H7 (cell line): ENCODE measurements around the gene SEC24C. TPM values are rescaled to one million over a fixed set of nuclear protein-coding genes. Genes with fewer than 3 reads are reported as not detected.
A peak's percentile ranks its signal among the peaks of the same experiment; 100 is the strongest.
"Not testable (repeated sequence)": the region's sequence is repeated elsewhere in the genome, so short reads cannot be mapped to it uniquely, and the experiment has no call there.

Experiments
- DNase-seq: peaks from one replicate; pipeline ENCODE4 v3.0.0; 2012
- H3K27me3 ChIP-seq: 2 replicates; pipeline ENCODE4 v1.6.0; 2011; ENCODE audit warnings: mild to moderate bottlenecking, low read length; ENCODE audit not compliant: control insufficient read depth, insufficient read depth
- H3K36me3 ChIP-seq: replicated peaks from 2 replicates; pipeline ENCODE4 v1.5.1; 2011; ENCODE audit warnings: low read length; ENCODE audit not compliant: control insufficient read depth, insufficient read depth
- H3K4me3 ChIP-seq: 2 replicates; pipeline ENCODE4 v1.5.1; 2011; ENCODE audit warnings: low read depth, mild to moderate bottlenecking, control low read depth, low read length, moderate library complexity; ENCODE audit not compliant: insufficient read depth
- total RNA-seq: library from RNA; depleted of rRNA; stranded (reverse); fragments of >200 nt; shearing (Covaris generic); gene quantifications from 2 replicates; pipeline ENCODE4 v1.2.3, GENCODE V29; 2014; rRNA removed

The SEC24C gene
- 76.2 and 84.2 TPM in 2 replicates for total RNA-seq

- no peaks in the 10 kb centered on the region for H3K27me3 ChIP-seq
- peak; percentile 93 for DNase-seq
- peaks cover 3% of the 10 kb centered on the region for H3K36me3 ChIP-seq
These were observed at the start of gene SEC24C for GRCh38 chr10:73743905-73744663. Gene SEC24C (plus strand): TSS chr10:73744372. CDS start chr10:73746833, 2,461 bp downstream.

DNA sequence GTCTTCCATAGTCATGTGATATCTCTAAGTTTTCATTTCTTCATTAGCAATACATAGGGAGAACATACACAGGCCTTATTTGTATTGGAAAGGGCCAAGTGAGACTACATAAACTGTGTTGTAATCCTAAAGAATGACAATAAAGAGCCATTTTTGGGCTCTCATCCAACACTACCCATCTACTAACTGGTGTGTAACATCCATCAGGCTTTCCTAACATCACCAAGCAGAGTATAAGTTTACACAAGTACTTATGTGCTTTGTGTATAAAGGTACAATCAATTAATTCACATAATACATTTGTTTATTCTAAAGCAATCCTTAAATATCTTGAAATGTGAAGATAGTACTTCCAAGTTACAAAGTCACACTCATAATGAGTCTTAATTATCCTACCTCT, 48.9 kb upstream of the SEC24C start:
- H3K36me3 ChIP-seq, DNase-seq, H3K4me3 ChIP-seq, H3K27me3 ChIP-seq: not testable (repeated sequence)

More at GRCh38 chr10:73743905-73744663, at the start of gene SEC24C:
- H3K4me3 ChIP-seq = peak within 1 kb of the TSS; percentile 95

GRCh38 chr10:73697675-73698159, 46.5 kb upstream of the SEC24C start, which contains the start of gene AGAP5:
Gene AGAP5 (minus strand): TSS chr10:73698109. CDS start chr10:73697755, 354 bp downstream.
- H3K27me3 ChIP-seq, H3K36me3 ChIP-seq, DNase-seq, H3K4me3 ChIP-seq: not testable (repeated sequence)

GRCh38 chr10:73698819-73699218, 45.4 kb upstream of the SEC24C start:
- not testable (repeated sequence) for H3K4me3 ChIP-seq, H3K27me3 ChIP-seq, DNase-seq, H3K36me3 ChIP-seq

GRCh38 chr10:73703924-73704323, 40.2 kb upstream of the SEC24C start:
- H3K27me3 ChIP-seq, DNase-seq, H3K4me3 ChIP-seq, H3K36me3 ChIP-seq: not testable (repeated sequence)

GRCh38 chr10:73705506-73706072, 38.6 kb upstream of the SEC24C start:
- H3K4me3 ChIP-seq, H3K36me3 ChIP-seq, DNase-seq, H3K27me3 ChIP-seq: not testable (repeated sequence)

DNA sequence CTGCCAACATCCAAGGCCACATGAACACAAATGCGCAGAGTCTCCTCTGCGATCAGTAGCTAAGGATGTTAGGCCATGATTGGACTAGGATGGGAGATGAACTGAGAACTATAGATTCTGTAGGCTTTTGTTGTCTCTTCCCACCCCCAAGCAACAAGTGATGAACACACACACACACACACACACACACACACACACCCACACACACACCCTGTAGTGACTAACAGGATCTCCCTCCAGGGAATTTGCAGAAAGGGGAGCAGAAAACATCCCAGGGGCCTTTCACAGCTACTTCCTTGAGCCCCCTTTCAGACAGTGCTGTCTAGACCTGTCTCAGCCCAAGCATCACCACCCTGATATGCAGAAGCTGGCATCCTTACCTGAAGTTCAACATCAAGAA, 37.7 kb upstream of the SEC24C start:
- H3K4me3 ChIP-seq, DNase-seq, H3K36me3 ChIP-seq, H3K27me3 ChIP-seq: not testable (repeated sequence)

- not testable (repeated sequence) for DNase-seq, H3K4me3 ChIP-seq, H3K36me3 ChIP-seq, H3K27me3 ChIP-seq
These were observed 36.5 kb upstream of the SEC24C start for GRCh38 chr10:73707628-73708027.

GRCh38 chr10:73708122-73708521, 36.0 kb upstream of the SEC24C start:
- DNase-seq, H3K36me3 ChIP-seq, H3K27me3 ChIP-seq: not testable (repeated sequence)

DNA sequence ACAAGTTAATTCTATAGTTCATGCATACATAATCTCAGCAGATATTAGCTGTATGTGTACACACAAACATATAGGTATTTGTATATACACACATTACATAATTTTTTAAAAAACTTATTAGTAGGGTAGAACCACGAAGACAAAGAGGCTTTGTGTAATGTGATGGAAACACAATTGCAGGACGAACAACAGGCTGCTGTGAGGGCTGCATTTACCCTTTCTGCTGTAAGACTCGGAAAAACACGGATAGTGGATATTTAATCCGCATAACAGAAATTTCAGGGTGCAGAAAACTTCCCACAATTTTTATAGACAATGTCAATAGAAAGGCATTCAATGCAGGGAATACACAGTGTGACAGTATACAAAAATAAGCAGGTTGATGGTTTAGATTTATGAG, 32.5 kb upstream of the SEC24C start:
- not testable (repeated sequence) for H3K36me3 ChIP-seq, H3K27me3 ChIP-seq, H3K4me3 ChIP-seq, DNase-seq

More at GRCh38 chr10:73708122-73708521, 36.0 kb upstream of the SEC24C start:
- H3K4me3 ChIP-seq = not testable (repeated sequence)

- not testable (repeated sequence) for H3K36me3 ChIP-seq, DNase-seq, H3K27me3 ChIP-seq, H3K4me3 ChIP-seq
These were observed 30.3 kb upstream of the SEC24C start for GRCh38 chr10:73713912-73714311.

DNA sequence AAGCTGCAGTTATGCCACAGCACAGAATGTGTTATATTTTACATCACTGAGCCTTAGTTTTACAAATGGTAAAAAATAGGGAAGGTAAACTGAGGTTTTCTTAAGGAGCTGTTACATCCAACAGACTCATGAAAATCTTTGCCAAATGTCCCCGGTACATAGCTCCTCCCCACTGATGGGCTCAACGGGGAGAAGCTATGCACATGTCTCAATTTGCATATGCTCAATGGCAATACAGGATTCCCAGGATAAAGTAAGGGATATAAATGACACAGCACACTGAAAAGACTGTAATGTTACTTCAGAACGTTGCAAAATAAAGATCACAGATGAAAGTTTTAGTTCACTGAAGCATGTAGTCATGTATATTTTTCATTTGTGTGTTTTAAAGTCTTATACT, 29.7 kb upstream of the SEC24C start:
- not testable (repeated sequence) for H3K27me3 ChIP-seq, DNase-seq, H3K4me3 ChIP-seq, H3K36me3 ChIP-seq

- H3K27me3 ChIP-seq, H3K36me3 ChIP-seq, H3K4me3 ChIP-seq, DNase-seq: not testable (repeated sequence)
These were observed 28.7 kb upstream of the SEC24C start for GRCh38 chr10:73715179-73716156.

DNA sequence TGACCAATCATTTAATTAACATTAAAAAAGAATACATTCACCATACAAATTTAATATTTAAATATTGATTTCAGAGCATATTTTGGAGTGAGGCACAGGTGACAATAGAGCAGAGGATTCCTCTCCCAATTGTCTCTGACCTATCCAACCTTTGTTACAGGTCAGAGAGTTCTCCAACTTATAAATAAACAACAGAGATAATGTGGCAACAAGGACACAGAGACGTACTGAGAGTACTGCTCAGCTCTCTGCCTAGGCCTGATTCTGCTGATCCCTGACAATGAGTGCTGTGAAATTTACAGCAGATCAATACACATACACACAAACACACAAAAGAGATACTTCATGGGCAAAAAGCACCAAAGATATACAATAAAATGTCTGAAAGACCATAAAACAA, 27.9 kb upstream of the SEC24C start:
- no peak for DNase-seq
- no peaks in the 10 kb centered on the region for H3K27me3 ChIP-seq
- peaks cover 3% of the 10 kb centered on the region for H3K36me3 ChIP-seq
- H3K4me3 ChIP-seq = no peak overlapping the region
